HUDEP-2 (cell line): Measurements from ENCODE around the gene INSYN1.

Source experiments
- DNase-seq, 76 experiments: peaks; one replicate each; lab custom pipeline; 2025; ENCODE audit not compliant: unreplicated experiment in 76 of 76; lab: John Stamatoyannopoulos, UW

The INSYN1 gene

DNA sequence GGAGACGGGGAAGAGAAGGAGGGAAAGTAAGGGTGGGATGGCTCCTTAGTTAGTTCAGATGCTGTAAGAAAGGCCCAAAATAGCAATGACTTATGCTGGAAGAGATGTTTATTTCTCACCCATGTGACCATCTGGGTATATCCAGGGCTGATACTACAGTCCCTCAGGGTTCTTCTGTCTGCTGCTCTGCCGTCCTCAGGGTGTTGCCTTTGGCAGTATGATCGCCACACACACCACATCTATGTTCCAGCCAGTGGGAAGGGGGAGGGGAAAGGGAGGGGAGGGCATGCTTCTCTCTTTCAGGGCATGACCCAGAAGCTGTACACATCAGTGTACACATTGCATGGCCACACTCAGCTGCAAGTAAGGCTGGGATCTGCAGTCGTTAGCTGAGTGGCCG is 58.7 kb downstream of the INSYN1 start:
- no peak for DNase-seq

DNA sequence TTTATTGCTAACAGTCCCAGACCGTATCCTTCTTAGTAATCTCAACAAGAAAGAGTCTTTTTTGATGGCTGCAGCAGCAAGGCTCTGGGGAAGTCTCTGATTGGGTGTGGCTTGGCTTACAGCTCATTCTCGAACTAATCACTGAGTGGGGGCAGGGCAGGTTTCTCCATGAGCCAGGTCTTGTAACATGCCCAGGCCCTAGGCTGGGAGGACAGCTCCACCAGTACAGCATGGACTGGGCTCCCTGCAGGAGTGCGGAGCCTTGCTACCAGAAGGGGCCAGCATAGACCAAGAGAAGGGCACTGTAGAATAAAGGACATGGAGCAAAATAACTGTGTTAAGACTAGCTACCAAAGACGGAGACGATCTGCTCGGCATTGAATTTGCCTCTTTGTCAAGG is 61.8 kb downstream of the INSYN1 start:
- DNase-seq, result peak in 3 of 76 experiments; percentile 9 to 37 (median 10)

DNA sequence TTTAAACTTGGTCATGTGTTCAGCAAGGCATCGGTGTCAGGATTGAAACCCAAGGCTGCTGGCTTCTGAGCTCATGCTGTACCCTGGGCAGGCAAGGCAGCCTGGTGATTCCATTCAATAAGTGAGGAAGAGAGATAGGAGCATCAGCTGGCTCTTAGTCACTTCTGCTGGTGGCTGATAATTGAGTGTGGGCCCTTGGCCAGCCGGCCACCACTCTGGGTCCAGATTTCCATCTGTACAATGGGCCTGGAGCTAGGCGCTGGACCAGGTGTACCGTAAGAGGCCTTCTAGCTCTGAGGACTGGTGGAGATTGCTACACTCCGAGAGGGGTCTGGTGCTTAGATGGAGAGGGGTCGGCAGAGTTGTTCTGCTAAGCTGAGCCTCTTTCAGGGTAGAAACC is 64.7 kb downstream of the INSYN1 start:
- peak in 59 of 76 experiments; percentile 10 to 78 (median 35) for DNase-seq

DNA sequence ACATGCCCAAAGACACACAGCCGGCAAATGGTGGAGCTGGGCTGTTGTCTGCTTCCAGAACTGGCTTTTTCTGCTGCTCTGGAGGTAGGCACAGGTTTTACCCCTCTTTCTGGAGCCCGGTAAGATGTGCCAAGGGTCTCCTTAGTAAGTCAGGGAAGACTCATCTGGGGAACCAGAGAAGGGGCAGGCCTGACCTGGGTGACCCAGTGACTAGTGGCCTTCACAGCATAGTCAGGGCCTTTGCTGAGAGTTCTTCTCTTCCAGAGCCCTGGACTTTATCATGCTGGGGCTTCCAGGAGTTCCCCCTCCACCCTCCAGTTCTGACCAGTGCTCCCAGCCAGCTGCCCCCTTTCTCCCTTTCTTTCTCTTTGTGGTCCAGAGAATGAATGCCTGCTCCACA is 65.8 kb downstream of the INSYN1 start:
- DNase-seq, result no peak

DNA sequence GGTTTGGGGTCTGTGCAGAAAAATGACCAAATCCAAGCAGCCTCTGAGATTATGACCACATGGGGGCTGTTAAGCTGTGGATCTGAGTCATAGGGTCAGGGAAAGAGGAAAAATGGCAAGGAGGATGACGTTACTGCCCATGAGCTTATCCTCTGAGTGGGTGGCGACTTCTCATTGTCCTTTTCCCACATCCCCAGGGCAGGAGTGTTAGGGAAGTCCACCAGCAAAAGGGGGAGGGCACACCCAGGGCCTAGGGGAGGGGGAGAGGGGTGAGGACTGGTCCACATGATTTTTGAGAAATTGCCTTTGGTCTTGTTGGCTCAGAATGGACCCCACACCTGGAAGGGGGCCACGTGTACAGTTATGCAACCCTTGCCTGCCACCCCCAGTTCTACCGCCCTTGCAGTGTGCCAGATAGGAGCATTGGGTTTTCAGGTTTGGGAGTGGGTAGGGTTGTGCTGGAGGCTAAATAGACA is 66.3 kb downstream of the INSYN1 start:
- no peak for DNase-seq

DNA sequence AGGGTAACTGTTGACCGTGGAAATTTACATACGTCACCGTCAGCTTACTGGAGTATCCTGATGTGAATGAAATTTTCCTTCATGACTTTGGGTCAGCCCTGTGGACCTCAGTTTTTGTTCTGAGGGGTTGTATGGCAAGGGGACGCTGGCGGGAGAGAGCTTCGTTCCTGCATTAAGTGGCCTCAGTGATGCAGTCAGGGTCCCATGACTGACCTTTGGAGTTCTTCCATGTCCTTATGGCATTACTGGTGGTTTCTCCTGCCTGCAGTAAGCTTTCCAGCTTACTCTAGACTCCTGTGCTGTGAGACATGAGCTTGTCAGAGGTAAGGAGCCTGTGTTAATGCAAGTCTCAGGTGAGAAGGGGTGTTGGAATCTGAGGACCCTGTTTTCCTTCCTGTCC is 67.2 kb downstream of the INSYN1 start:
- no peak for DNase-seq
